Activated T-helper 1 cell treated with Interleukin-2 at 50 U/mL for 16 hours (primary cell): Measurements from ENCODE around the gene PPP2R3A.
"Not testable (repeated sequence)": the region's sequence is repeated elsewhere in the genome, so short reads cannot be mapped to it uniquely, and the experiment has no call there.

Experiments used
- DNase-seq: peaks from one replicate; pipeline ENCODE4 v3.0.0-alpha.2; 2020; ENCODE audit warnings: low read depth

Gene PPP2R3A

DNA sequence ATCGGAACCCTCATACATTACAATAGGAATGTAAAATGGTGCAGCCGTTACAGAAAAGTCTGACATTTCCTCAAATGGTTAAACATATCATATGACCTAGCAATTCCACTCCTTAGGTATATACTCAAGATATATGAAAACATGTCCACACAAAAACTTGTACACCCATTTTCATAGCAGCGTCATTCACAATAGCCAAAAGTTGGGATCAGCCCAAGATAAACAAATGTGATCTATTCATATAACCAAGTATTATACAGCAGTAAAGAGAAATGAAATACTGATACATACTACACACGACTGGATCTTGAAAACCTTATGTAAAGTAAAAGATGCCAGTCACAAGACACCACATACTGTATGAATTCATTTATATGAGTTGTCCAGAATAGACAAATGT, 128.2 kb downstream of the PPP2R3A start:
- DNase-seq, result no peak

DNA sequence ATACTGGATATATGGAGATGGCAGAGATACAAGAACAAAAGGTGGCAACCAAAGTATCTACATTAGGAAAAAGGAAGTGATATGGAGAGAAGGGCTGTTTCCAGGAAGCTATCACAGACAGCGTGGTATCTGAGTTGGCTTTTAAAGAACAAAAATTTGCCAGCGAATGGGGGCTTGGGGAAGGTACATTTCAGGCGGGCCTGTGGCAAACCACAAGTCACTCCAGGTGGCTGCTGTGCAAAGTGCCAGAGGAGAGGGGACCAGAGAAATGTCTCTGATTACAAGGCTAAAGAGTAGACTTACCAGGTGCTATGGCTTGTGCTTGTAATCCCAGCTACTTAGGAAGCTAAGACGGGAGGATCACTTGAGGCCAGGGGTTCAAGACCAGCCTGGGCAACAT, 139.5 kb downstream of the PPP2R3A start:
- DNase-seq, result no peak

DNA sequence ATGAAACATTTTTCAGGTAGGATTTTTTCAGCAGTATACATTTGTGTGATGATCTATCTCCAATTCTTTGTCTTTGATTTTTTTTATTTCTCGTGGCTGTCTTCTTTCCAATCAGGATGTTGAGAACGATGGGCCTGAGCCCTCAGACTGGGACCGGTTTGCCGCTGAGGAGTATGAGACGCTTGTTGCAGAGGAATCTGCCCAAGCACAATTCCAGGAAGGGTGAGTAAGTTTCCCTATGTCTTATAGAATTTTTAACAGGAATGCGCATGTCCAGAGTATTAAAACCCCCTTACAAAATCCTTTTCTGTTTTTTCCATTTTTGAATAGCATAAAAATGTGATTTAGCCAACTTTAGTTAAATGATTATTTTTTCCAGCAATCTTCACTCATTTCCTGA, 140.6 kb downstream of the PPP2R3A start:
- DNase-seq, result no peak

DNA sequence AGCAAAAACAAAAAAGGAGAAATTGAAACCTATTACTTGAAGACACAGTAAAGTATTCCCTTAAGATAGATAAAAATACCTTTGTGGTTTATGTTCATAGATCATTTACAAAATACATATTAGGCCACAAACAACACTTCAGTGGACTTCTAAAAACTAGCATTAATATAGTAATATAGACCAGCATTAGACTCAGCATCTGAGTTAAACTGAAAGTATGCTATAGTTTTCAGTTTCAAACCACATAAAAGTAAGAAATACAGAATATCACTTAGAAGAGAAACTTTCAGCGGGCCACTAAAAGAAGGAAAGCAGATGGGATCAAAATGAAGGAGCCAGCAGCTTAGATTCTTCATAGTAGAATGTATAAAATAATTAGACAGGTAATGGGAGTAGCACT, 144.0 kb downstream of the PPP2R3A start:
- no peak for DNase-seq

DNA sequence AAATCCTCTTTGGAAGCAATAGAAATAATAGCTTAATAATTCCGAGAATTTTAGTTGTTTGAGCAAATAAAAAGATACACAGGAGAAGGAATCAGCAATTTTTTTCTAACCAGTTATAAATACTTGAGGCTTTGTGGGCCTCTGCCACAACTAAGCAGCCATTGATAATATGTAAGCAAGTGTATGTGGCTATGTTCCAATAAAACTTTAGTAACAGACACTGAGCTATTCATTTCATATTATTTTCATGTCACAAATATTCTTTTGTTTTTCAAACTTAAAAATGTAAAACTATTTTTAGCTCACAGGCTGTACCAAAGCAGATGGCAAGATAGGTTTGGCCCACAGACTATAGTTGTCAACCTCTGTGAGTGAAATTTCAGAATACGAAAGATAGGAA, 145.0 kb downstream of the PPP2R3A start:
- DNase-seq, result no peak

DNA sequence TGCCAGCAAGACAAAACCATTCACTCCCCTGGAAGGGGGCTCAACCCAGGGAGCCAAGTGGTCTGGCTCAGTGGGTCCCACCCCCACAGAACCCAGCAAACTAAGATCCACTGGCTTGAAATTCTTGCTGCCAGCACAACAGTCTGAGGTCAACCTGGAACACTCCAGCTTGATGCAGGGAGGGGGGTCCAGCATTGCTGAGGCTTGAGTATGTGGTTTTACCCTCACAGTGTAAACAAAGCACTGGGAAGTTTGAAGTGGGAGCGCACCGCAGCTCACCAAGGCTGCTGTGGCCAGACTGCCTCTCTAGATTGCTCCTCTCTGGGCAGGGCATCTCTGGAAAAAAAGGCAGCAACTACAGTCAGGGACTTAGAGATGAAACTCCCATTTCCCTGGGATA, 148.9 kb downstream of the PPP2R3A start:
- DNase-seq, result no peak

DNA sequence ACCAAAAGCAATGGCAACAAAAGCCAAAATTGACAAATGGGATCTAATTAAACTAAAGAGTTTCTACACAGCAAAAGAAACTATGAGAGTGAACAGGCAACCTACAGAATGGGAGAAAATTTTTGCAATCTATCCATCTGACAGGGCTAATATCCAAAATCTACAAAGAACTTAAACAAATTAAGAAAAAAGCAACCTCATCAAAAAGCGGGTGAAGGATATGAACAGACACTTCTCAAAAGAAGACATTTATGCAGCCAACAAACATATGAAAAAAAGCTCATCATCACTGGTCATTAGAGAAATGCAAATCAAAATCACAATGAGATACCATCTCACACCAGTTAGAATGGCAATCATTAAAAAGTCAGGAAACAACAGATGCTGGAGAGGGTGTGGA, 153.8 kb downstream of the PPP2R3A start:
- not testable (repeated sequence) for DNase-seq

DNA sequence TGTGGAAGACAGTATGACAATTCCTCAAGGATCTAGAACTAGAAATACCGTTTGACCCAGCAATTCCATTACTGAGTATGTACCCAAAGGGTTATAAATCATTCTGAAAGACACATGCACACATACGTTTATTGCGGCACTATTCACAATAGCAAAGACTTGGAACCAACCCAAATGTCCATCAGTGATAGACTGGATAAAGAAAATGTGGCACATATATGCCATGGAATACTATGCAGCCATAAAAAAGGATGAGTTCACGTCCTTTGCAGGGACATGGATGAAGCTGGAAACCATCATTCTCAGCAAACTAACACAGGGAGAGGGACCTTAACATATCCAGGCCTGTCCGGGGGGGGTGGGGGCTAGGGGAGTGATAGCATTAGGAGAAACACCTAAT, 154.3 kb downstream of the PPP2R3A start:
- DNase-seq, result not testable (repeated sequence)

DNA sequence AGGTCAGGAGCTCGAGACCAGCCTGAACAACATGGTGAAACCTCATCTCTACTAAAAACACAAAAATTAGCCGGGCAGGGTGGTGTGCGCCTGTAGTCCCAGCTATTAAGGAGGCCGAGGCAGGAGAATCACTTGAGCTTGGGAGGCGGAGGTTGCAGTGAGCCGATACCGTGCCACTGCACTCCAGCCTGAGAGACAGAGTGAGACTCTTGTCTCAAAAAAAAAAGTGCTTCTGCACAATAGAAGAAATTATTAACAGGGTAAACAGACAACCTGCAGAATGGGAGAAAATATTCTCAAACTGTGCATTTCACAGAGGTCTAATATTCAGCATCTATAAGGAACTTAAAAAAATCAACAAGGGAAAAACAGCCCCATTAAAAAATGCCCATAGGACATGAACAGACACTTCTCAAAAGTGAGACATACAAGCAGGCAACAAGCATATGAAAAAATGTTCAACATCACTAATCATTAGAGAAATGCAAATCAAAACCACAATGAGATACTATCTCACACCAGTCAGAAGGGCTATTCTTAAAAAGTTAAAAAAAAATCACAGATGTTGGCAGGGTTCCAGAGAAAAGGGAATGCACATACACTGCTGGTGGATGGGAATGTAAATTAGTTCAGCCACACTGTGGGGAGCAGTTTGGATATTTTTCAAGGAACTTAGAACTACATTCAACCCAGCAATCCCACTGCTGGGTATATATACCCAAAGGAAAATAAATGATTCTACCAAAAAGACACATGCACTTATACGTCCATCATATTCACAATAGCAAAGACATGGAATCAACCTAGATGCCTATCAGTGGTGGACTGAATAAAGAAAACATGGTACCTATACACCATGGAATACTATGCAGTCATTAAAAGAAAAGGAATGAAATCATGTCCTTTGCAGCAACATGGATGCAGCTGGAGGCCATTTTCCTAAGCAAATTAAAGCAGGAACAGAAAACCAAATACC, 155.1 kb downstream of the PPP2R3A start:
- DNase-seq, result no peak

DNA sequence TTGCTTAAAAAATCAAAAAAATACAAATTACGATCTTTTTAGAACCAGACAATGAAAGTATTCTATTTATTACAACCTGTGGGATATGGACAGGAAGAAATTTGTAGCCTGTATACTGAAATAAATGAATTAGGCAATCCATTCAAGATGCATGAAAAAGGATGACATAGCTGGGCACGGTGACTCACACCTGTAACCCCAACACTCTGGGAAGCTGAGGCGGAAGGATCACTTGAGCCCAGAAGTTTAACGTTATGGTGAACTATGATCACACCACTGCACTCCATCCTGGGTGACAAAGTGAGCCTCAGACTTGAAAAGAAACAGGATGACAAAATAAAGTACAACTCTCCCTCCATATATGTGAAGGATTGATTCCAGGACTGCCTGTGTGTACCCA, 156.5 kb downstream of the PPP2R3A start:
- no peak for DNase-seq

DNA sequence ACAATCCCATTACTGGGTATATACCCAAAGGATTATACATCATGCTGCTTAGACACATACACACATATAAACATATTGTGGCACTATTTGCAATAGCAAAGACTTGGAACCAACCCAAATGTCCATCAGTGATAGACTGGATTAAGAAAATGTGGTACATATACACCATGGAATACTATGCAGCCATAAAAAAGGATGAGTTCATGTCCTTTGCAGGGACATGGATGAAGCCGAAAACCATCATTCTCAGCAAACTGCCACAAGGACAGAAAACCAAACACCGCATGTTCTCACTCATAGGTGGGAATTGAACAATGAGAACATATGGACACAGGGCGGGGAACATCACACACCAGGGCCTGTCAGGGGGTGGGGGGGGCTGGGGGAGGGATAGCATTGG, 166.1 kb downstream of the PPP2R3A start:
- DNase-seq, result not testable (repeated sequence)

DNA sequence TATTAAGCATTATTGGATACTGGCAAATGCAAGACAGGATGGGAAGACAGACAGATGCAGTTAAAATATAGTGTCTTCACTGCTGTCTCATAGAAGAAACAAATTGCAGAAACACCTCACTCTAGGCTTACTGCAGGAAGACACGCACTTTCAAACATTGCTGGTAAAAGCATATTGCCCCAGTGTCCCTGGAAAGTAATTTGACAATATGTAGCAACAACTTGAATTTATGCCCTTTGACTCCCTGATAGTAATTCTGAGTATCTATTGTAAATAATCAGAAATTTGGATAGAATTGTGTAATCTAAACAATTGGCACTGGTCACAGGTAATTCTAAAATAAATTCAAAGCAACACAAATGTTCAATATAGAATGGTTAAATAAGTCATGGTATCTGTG, 168.6 kb downstream of the PPP2R3A start:
- DNase-seq, result no peak

DNA sequence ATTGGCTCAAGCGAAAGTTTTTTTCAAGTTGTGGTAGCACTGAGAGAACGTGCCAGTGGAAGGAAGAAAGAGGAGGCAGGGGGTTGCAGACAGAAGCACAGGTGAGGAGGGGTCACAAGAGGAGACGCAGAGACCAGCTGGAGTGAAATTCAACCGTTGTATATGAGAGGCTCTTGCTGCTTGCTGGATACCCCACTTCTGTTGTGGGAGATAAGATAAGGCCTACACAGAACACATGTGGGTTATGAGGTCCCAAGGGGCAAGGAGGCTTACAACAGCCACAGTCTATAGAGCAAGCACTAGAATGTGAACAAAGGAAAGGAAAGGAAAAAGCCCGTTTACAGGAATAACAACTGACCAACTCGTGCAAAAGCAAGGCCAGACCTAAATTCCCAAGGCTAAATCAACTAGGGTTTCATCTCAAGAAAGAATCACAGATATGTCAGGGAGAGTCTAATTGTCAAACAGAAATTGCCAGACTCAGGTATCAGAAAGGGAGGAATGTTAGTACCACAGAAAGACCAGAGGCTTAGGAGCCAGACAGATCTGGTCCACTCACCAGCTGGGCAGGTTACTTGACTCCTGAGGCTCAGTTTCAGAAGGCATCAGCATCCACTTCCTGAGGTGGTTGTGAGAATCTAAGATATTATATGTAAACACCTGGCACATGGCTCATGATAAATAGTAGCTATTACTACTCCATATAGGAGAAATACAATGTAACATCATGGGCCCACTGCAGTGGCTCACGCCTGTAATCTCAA, 169.7 kb downstream of the PPP2R3A start:
- DNase-seq, result no peak

DNA sequence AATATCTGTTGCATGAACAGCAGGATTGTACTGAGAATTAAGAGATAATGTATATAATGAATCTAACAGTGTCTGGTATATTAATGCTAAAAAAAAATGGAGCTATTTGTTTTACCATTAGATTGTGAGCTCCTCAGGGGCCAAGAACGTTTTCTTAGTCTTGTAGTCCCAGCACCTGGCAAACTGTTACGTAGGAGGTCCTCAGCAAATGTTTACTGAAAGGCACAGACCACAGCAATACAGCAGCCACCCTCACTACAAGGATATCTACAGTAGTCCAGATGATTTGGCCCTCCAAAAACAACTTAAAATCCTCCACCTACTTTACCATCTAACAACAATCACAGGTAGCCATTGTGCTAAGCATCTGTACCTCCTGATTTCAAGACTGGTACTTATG, 170.9 kb downstream of the PPP2R3A start:
- DNase-seq, result no peak

DNA sequence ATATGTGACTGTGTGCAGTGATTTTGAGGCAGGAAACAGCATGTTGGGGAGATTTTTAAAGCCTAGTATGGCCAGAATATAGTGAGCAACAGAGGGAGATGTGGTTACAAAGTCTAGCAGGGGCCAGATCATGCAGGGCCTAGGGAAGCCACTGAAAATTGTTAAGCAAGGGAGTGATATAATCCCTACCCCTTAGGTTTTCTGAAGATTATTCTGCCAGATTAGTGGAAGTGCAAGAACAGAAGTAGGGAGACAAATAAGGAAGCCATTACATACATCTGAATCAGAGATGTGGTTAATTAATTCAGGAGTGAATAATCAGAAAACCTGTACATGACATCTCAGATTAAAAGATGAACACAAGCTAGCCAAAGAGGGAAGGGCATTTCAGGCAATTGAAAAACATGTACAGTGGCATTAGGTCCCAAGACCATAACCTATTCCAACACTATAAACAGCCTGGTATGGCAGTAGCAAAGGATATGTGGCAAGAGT, 175.8 kb downstream of the PPP2R3A start:
- no peak for DNase-seq

DNA sequence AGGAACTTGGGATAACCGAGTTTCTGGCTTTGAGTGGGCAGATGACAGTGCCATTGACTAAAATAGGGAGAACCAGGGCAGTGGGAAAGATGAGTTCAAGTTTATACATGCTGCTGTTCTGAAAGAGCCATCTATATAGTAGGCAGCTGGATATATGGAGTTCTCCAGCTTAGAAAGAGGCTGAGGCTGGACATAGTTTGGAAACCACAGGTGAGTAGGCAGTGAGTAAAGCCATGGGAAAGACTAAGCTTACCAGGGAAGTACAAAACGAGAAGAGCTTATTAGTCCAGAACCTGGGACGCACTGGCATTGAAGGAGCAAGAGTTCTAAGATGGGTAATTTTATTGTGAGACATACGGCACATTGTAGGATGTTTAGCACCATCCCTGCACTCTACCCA, 176.4 kb downstream of the PPP2R3A start:
- no peak for DNase-seq

DNA sequence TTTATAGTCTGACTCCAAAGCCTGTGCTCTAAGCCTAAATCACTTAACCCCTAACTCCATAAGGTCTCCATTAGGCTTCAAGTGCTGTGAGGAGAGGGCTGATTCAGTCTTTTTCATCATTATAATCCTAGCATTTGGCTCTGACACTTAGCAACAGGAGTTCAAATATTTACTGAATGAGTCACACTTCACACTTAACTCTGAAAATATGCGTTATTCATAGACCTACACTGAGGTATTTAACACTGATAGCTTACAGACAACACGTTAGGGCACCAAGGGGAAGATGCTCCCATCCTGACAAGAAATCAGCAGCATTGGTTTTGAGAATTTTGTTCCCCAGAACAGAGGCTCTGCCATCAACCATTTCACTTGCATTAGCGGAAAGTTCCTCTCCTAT, 177.1 kb downstream of the PPP2R3A start:
- DNase-seq, result no peak

DNA sequence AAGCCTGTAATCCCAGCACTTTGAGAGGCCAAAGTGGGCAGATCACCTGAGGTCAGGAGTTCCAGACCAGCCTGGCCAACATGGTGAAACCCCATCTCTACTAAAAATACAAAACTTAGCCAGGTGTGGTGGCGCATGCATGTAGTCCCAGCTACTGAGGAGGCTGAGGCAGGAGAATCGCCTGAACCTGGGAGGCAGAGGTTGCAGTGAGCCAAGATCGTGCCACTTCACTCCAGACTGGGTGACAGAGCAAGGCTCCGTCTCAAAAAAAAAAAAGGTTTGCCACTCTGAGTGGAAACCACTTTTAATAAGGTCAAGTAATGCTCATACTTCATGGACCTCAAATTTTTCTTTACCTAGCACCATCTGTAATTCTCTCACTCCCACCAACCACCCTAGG, 178.9 kb downstream of the PPP2R3A start:
- not testable (repeated sequence) for DNase-seq

DNA sequence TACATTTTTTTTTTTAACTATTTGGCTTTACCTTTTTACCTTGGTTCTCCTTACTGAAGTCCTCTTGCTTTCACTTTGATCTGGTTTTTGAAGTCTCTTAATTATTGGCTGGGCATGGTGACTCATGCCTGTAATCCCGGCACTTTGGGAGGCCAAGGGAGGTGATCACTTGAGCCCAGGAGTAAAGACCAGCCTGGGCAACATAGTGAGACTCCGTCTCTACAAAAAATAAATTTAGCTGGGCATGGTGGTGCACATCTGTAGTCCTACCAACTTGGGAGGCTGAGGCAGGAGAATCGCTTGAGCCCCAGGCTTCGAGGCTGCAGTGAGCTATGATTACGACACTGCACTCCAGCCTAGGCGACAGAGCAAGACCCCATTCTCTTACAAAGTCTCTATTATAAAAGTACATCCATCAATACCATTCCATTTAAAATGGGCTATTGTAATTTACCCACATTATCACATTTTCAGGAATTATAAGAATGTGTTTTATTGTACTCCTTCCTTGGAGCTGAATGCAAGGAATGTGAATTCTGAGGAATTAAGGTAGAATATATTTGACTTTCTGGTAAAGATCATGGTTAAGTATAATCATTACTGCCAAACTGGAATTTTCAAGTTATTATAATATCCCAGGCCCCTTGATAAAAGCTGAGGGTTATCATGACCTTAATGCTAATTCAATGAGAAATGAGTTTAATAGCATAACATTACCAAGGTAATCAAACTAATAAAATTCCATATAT, 181.6 kb downstream of the PPP2R3A start:
- DNase-seq, result no peak

DNA sequence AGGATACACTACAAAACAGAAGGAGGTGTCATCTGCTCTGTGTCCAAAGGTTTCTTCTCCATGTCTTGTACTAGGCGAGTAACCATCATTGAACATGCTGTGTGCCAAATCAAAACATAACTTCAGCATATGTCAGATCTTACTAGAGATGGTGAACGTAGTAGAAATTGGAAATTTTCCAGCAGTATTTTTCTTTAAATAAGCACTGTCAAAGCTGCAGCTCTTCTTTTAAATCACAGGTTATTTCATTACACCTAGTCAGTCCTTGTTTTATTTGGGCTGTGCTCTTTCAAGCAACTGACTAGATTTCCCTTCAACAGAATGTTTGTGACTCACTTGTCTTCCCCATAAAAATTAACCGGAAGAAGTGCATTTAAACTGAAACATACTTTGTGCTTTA, 184.1 kb downstream of the PPP2R3A start:
- no peak for DNase-seq

DNA sequence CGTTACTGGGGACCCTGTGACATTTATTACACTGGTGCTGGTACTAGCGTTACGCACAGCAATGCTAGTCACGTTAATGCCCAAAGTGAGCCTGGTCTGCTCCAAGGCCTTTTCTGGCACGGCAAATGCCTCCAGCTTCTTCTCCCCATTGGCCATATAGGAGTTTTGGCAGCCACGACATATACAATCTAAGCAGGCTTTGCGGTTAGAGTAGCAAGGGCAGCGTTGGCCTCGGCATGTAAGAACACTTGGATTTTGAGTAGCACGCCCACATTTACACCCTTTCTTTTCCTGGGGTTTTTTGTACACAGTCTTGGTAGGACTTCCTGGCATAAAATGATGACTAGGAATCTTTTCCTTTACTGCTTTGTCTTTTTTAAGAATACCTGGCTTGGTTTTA, 185.7 kb downstream of the PPP2R3A start:
- DNase-seq, result no peak

DNA sequence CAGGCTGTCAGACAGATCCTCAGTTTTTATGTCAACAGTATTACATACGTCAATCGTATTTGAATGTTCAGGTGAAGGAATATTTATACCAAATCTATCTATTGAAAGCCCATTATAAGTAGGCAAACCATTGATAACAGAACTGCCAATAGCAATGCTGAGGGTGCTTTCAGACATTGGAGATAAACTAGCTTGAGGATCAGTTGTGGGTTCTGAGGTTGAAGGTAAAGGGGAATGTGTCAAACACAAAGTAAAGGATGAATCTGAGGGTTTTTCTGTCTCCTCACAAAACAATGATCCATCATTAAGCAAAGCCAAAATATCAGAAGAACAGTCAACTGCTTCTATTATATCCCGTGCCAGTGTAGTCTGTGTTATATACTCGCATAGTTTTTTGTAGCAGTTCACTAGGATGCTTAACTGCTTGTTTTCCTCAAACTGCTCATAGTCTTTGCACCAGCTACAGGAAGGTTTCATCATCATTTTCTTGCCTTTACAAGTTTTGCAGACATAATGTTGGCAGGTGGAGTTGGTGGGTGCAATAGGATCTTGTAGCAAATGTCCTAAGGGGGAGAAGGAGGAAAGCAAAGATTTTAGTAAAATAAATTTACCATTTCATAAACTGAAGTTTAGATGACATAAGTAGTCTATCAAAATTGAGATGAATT, 186.8 kb downstream of the PPP2R3A start:
- DNase-seq, result no peak
